Left lung (tissue), 10 donors: ENCODE measurements around the gene DNAH8. TPM values are rescaled to one million over a fixed set of nuclear protein-coding genes. Genes with fewer than 3 reads are reported as not detected.

Experiments
- ATAC-seq: fragments of 200-7000 bp; cut with Tn5 transposase; one replicate; pipeline ENCODE4 v1.9.1; 2020; ENCODE audit warnings: moderate library complexity
- DNase-seq, 4 donors: peaks; one replicate each; pipeline ENCODE4 v3.0.0-alpha.2; 2013 to 2020
- H3K27ac ChIP-seq, 2 donors: fragments of 200-600 bp; sonication (generic) in 1 of 2; one replicate each; pipeline versions ENCODE4 v1.5.0 to v1.8.0; 2020 to 2021
- H3K27me3 ChIP-seq, 2 donors: fragments of 200-600 bp; sonication (generic) in 1 of 2; one replicate each; pipeline versions ENCODE4 v1.5.0 to v1.8.0; 2020 to 2021
- H3K36me3 ChIP-seq, 2 donors: fragments of 200-600 bp; sonication (generic) in 1 of 2; one replicate each; pipeline versions ENCODE4 v1.5.0 to v1.8.0; 2020 to 2021
- H3K4me1 ChIP-seq, 2 donors: fragments of 200-600 bp; one replicate each; pipeline ENCODE4 v1.8.0; 2021
- H3K4me3 ChIP-seq, 2 donors: fragments of 200-600 bp; sonication (generic) in 1 of 2; one replicate each; pipeline versions ENCODE4 v1.5.0 to v1.8.0; 2020 to 2021; ENCODE audit warnings: mild to moderate bottlenecking in 1 of 2
- H3K9me3 ChIP-seq, 2 donors: fragments of 200-600 bp; sonication (generic) in 1 of 2; one replicate each; pipeline versions ENCODE4 v1.5.0 to v1.8.0; 2020 to 2021
- intact Hi-C, 2 donors: fragments of 100-400 bp; cut with DNase I; formaldehyde crosslinking; loops; one replicate each; pipeline versions ENCODE4 v1.11.2 to v1.14.2; 2022
- polyA plus RNA-seq, 6 donors: library from polyadenylated mRNA; unstranded; fragments of 120-200 nt; gene quantifications; one replicate each; pipeline ENCODE4 v1.2.1, GENCODE V29; 2013; ENCODE audit not compliant: insufficient read length in 6 of 6
- total RNA-seq, 2 donors: library from RNA; stranded (reverse); fragmentation: NEBNext Ultra II Directional; extraction: Animal tissue kit (Norgen Biotek cat#: 25700); gene quantifications; one replicate each; pipeline ENCODE4 v1.2.1, GENCODE V29; 2021
- TF ChIP-seq, protein P1 (sequence below), 2 donors: fragments of 200-600 bp; sonication (generic) in 1 of 2; IDR thresholded peaks; one replicate each; pipeline versions ENCODE4 v1.5.0 to v1.8.0; 2021; ENCODE audit warnings: antibody characterized with exemption in 2 of 2
- donor health status: DM: no; HTN: yes; CAD: no.
- donor health status: DM: no; HTN: no; CAD: no.

DNAH8 gene
- total and polyA plus RNA-seq, 8 donors: 0.03 to 0.34 (median 0.08) TPM

DNA sequence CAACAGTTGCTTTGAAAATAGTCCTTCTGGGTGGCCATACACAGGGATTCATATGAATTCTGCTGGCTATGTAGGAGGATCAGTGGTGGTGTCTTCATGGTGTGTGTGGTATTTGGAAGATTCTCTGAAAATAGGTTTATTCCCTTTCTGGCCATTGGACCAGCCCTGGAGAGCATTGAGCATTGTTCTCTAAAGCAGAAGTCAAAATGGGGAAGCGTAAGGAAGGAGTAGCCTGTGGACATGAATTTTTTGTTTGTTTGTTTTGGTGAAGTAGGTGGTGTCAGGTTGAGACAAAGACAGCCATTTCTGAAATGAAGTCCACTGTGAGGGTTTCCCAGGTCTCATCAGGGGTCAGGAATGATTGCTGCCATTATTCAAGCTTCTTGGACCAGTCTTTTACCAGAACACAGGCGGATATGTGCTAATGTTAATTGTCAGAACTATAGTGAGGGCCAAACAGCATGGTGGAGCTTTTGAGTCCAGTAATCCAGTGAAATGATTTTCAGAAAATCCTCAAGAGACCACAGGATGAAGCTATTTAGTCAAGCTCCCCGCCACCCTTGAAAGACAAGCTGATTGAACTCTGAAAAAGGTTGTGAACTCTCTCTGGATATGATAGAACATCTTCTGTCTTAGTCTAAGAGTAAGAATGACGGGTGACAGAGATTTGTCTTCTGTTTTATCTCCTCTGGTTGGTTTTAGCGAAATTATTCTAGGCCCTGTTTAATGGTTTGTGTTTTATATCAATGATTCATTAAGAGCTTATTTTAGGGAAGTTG, 60.0 kb downstream of the DNAH8 start:
- ATAC-seq (no peak), DNase-seq (no peak)
- Histone ChIP-seq H3K36me3 (no peaks in the 10 kb centered on the region), H3K9me3 (no peaks in the 10 kb centered on the region), H3K27ac (no peak overlapping the region), H3K4me3 (no peak overlapping the region), H3K4me1 (peaks cover 0 to 9% of the 10 kb centered on the region in 2 donors), H3K27me3 (no peaks in the 10 kb centered on the region)
- TF ChIP-seq, protein P1, sequence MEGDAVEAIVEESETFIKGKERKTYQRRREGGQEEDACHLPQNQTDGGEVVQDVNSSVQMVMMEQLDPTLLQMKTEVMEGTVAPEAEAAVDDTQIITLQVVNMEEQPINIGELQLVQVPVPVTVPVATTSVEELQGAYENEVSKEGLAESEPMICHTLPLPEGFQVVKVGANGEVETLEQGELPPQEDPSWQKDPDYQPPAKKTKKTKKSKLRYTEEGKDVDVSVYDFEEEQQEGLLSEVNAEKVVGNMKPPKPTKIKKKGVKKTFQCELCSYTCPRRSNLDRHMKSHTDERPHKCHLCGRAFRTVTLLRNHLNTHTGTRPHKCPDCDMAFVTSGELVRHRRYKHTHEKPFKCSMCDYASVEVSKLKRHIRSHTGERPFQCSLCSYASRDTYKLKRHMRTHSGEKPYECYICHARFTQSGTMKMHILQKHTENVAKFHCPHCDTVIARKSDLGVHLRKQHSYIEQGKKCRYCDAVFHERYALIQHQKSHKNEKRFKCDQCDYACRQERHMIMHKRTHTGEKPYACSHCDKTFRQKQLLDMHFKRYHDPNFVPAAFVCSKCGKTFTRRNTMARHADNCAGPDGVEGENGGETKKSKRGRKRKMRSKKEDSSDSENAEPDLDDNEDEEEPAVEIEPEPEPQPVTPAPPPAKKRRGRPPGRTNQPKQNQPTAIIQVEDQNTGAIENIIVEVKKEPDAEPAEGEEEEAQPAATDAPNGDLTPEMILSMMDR (IDR thresholded peaks at IDR 0.05): no peak
- intact Hi-C loops: no loop called here

DNA sequence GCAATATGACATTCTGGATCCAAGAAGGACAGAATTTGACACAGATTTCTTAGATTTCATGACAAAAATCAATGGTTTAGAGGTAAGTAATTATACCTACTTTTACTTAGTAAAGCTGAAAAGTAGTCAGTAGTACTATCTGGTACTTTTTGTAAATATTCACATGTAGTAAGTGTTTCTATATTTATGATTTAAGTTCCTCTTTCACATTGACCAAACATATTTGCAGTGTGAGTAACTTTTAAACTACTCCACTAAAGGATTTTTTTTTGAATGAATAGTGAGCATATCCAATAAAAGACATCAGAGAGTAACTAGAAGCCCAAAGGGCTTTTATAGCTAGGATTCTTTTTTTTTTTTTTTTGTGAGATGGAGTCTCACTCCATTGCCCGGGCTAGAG, 60.8 kb downstream of the DNAH8 start:
- TF ChIP-seq, protein P1 (IDR thresholded peaks at IDR 0.05): no peak

GRCh38 chr6:38776515-38776914, 61.4 kb downstream of the DNAH8 start:
- H3K27me3 ChIP-seq: no peaks in the 10 kb centered on the region
- H3K4me1 ChIP-seq: peaks cover 0 to 1% of the 10 kb centered on the region in 2 donors
- H3K4me3 ChIP-seq: no peak overlapping the region
- TF ChIP-seq, protein P1 (IDR thresholded peaks at IDR 0.05): no peak
- DNase-seq (no peak), ATAC-seq (peak; percentile 22)
- intact Hi-C loops: no loop called here
- H3K27ac ChIP-seq: no peak overlapping the region
- no peaks in the 10 kb centered on the region for H3K9me3 ChIP-seq
- H3K36me3 ChIP-seq: no peaks in the 10 kb centered on the region

More for the DNA sequence above, 60.8 kb downstream of the DNAH8 start:
- DNase-seq (no peak), ATAC-seq (peak; percentile 72)
- H3K27ac ChIP-seq: no peak overlapping the region
- H3K4me1 ChIP-seq: peaks cover 0 to 8% of the 10 kb centered on the region in 2 donors
- no peaks in the 10 kb centered on the region for H3K36me3 ChIP-seq
- no peaks in the 10 kb centered on the region for H3K9me3 ChIP-seq
- no peaks in the 10 kb centered on the region for H3K27me3 ChIP-seq
- no peak overlapping the region for H3K4me3 ChIP-seq
- intact Hi-C loops: no loop called here

DNA sequence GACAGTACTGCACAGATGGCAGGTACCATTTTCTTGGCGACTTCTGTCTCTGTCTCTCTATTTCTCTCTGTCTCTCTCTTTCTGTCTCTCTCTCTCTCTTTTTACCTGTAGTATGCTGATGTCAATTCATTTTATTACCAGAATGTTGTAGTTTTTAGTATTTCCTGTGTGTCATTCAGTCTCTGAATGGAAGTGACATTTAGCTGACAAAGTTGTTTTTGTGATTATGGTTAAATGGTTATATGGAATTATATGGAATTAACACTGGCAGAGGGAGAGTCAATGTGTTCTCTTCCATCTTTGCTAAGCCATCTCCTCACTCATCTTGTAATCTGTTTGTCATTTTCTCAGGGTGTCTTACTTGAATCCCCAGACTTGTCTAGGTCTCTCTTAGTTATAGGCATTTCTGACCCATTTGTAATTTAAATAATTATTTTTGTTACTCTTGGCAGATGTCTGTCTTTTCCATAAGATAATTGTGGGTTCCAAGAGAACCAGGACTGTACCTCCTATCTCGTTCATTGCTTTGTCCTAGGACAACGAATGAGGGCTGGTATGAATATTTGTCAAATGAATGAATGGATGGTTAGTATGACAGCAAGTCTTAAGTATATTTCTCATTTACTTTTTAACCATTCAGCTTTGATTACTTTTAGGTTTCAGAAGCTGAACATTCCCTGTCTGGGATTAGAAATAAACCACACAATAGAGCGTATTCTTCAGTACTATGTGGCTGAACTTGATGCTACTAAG, 64.4 kb downstream of the DNAH8 start:
- TF ChIP-seq, protein P1 (IDR thresholded peaks at IDR 0.05): no peak
- intact Hi-C loops: no loop called here
- no peaks in the 10 kb centered on the region for H3K4me1 ChIP-seq
- no peak overlapping the region for H3K27ac ChIP-seq
- ATAC-seq (no peak), DNase-seq (no peak)
- H3K36me3 ChIP-seq: no peaks in the 10 kb centered on the region
- H3K4me3 ChIP-seq: no peak overlapping the region
- no peaks in the 10 kb centered on the region for H3K27me3 ChIP-seq
- no peaks in the 10 kb centered on the region for H3K9me3 ChIP-seq

- H3K36me3 ChIP-seq: no peaks in the 10 kb centered on the region
- no peak overlapping the region for H3K27ac ChIP-seq
- DNase-seq (no peak), ATAC-seq (no peak)
- H3K27me3 ChIP-seq: no peaks in the 10 kb centered on the region
- no peaks in the 10 kb centered on the region for H3K4me1 ChIP-seq
- TF ChIP-seq, protein P1 (IDR thresholded peaks at IDR 0.05): no peak
- no peak overlapping the region for H3K4me3 ChIP-seq
- intact Hi-C loops: no loop called here
- H3K9me3 ChIP-seq: no peaks in the 10 kb centered on the region
Observed at GRCh38 chr6:38782616-38783015, 67.5 kb downstream of the DNAH8 start.
